A673 (cell line): ENCODE results near the gene BPNT1. TPM values are rescaled to one million over a fixed set of nuclear protein-coding genes. Genes with fewer than 3 reads are reported as not detected.

ENCODE experiments used
- BruUV-seq: library from RNA; stranded (reverse); fragments of 400-500 nt; replicated peaks from 2 replicates; lab custom pipeline; 2021; lab: Mats Ljungman, UMichigan
- CTCF ChIA-PET: fragments of 300-600 bp; sonication (Branson Sonifier 250); formaldehyde crosslinking; loops from one replicate; lab custom pipeline; 2022; ENCODE audit warnings: antibody characterized with exemption; lab: Charles Lee
- POLR2A ChIA-PET: fragments of 300-600 bp; sonication (Branson Sonifier 250); formaldehyde crosslinking; loops from one replicate; lab custom pipeline; 2022; ENCODE audit warnings: antibody characterized with exemption; ENCODE audit not compliant: low non-redundant PET; lab: Charles Lee
- DNase-seq: peaks from one replicate; pipeline ENCODE4 v3.0.0-alpha.2; 2015; ENCODE audit warnings: low spot score
- H3K27ac ChIP-seq: fragments of 200-600 bp; sonication (generic); 2 replicates; pipeline ENCODE4 v1.5.1; 2016; ENCODE audit warnings: mixed run types, low read depth, mild to moderate bottlenecking, mixed read lengths, antibody characterized with exemption, low read length; ENCODE audit not compliant: poor library complexity, severe bottlenecking
- H3K27me3 ChIP-seq: fragments of 200-600 bp; sonication (generic); replicated peaks from 2 replicates; pipeline ENCODE4 v1.6.1; 2017; ENCODE audit warnings: mixed run types, low read depth, mild to moderate bottlenecking, mixed read lengths, antibody characterized with exemption, low read length; ENCODE audit not compliant: insufficient read depth, poor library complexity
- H3K36me3 ChIP-seq: fragments of 200-600 bp; sonication (generic); 2 replicates; pipeline ENCODE4 v1.6.1; 2016; ENCODE audit warnings: mixed run types, mild to moderate bottlenecking, mixed read lengths, antibody characterized with exemption, low read length; ENCODE audit not compliant: insufficient read depth, poor library complexity, severe bottlenecking
- H3K4me1 ChIP-seq: fragments of 200-600 bp; sonication (generic); 2 replicates; pipeline ENCODE4 v1.6.1; 2017; ENCODE audit warnings: mixed run types, mild to moderate bottlenecking, mixed read lengths, antibody characterized with exemption, low read length; ENCODE audit not compliant: insufficient read depth, poor library complexity, severe bottlenecking
- H3K4me3 ChIP-seq: fragments of 200-600 bp; sonication (generic); 2 replicates; pipeline ENCODE4 v1.5.1; 2016; ENCODE audit warnings: low read depth, mixed run types, mild to moderate bottlenecking, mixed read lengths, low read length; ENCODE audit not compliant: poor library complexity, severe bottlenecking
- H3K9me3 ChIP-seq: fragments of 200-600 bp; sonication (generic); 2 replicates; pipeline ENCODE4 v1.6.1; 2016; ENCODE audit warnings: mixed run types, low read depth, mild to moderate bottlenecking, mixed read lengths, antibody characterized with exemption, low read length; ENCODE audit not compliant: poor library complexity, severe bottlenecking
- EZH2 ChIP-seq: fragments of 200-600 bp; sonication (generic); IDR thresholded peaks from 2 replicates; pipeline ENCODE4 v1.6.1; 2017; ENCODE audit warnings: borderline replicate concordance, low read depth, mild to moderate bottlenecking, mixed read lengths, antibody characterized with exemption, low read length; ENCODE audit not compliant: poor library complexity, severe bottlenecking
- intact Hi-C: fragments of 100-400 bp; cut with micrococcal nuclease; formaldehyde crosslinking; loops from one replicate; pipeline ENCODE4 v1.10.0; 2022; ENCODE audit not compliant: unreplicated experiment
- microRNA-seq: library from miRNA; unstranded; fragments of <30 nt; microRNA quantifications from one replicate; pipeline ENCODE4 v1.2.0, GENCODE V29; 2021
- total RNA-seq: library from RNA; stranded (reverse); gene quantifications from 2 replicates; pipeline ENCODE4 v1.2.3, GENCODE V29; 2021
- TF ChIP-seq, protein P1 (sequence below): fragments of 300-800, 200-600 bp; sonication (generic); conservative IDR thresholded peaks from 2 replicates; pipeline ENCODE4 v1.5.1; 2017; ENCODE audit warnings: low read depth, mild to moderate bottlenecking, antibody characterized with exemption, low read length, moderate library complexity, mixed read lengths

BPNT1 gene
- total RNA-seq, 1 experiment from 2014 or later = 23.5 TPM

DNA sequence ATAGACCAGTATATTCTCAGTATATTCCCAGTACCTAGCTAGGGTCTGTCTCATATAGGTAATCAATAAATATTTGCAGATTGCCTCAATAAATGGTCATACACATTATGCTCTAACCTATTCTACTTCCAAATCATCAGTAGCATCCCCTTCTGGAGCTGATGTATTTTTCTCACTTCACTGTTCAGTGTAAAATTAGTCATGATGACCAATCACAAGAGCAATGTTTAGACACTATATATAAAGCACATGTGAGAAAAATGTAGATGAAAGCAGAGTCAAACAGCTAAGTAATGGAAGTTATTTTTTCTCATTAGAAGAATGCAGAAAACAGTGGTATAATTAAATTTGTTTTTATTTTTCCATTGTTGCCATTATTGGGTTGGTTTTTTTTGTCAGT is 78.0 kb downstream of the BPNT1 start:
- intact Hi-C loops = no loop called here
- no peaks in the 10 kb centered on the region for H3K27me3 ChIP-seq
- H3K9me3 ChIP-seq = no peaks in the 10 kb centered on the region
- no peak for TF ChIP-seq EZH2
- TF ChIP-seq, protein P1, sequence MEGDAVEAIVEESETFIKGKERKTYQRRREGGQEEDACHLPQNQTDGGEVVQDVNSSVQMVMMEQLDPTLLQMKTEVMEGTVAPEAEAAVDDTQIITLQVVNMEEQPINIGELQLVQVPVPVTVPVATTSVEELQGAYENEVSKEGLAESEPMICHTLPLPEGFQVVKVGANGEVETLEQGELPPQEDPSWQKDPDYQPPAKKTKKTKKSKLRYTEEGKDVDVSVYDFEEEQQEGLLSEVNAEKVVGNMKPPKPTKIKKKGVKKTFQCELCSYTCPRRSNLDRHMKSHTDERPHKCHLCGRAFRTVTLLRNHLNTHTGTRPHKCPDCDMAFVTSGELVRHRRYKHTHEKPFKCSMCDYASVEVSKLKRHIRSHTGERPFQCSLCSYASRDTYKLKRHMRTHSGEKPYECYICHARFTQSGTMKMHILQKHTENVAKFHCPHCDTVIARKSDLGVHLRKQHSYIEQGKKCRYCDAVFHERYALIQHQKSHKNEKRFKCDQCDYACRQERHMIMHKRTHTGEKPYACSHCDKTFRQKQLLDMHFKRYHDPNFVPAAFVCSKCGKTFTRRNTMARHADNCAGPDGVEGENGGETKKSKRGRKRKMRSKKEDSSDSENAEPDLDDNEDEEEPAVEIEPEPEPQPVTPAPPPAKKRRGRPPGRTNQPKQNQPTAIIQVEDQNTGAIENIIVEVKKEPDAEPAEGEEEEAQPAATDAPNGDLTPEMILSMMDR = no peak
- BruUV-seq = no TSS peak
- POLR2A ChIA-PET = no interaction called here
- no peak for DNase-seq
- no peak overlapping the region for H3K27ac ChIP-seq
- H3K36me3 ChIP-seq = peaks cover 31% of the 10 kb centered on the region
- no peak overlapping the region for H3K4me3 ChIP-seq
- no peaks in the 10 kb centered on the region for H3K4me1 ChIP-seq
- CTCF ChIA-PET = no interaction called here

Small RNA genes within 50 kb of the gene (microRNA-seq; reads per million reads assigned to microRNA genes)
- gene MIR194-1 (2.4 reads per million), gene MIR215 (5.4 reads per million, percentile 18 among the genes with 10 or more reads in this experiment)

Other genes starting within 250 kb of the BPNT1 start
- not detected in 2 replicates for gene SLC30A10, start 161.2 kb downstream of the BPNT1 start, total RNA-seq
- gene EPRS1, start 43.3 kb downstream of the BPNT1 start, total RNA-seq = 138 and 139 TPM in 2 replicates
- gene IARS2, start 4.3 kb upstream of the BPNT1 start, total RNA-seq = 79.7 and 80.5 TPM in 2 replicates
- gene RAB3GAP2, start 182.7 kb upstream of the BPNT1 start, total RNA-seq = 43.8 and 44.9 TPM in 2 replicates